ENCODE measurements around the gene MOB3C.

GRCh38 chr1:46623743-46624644 lies 7.4 kb upstream of the MOB3C start:
- TF ChIP-seq CTCF (IDR thresholded peaks at IDR 0.05) = no peak
- no peak for TF ChIP-seq POLR2A (IDR thresholded peaks at IDR 0.05)

Data from heart left ventricle (tissue), 13 donors.